B cell (primary cell): ENCODE results near the gene ZNF683. TPM values are rescaled to one million over a fixed set of nuclear protein-coding genes. Genes with fewer than 3 reads are reported as not detected.

Source experiments
- ATAC-seq: fragments of 200-7000 bp; cut with Tn5 transposase; one replicate; pipeline ENCODE4 v1.10.0; 2021; ENCODE audit warnings: low read depth, mild to moderate bottlenecking, moderate number of reproducible peaks, moderate library complexity
- CTCF ChIA-PET: fragments of 350-600 bp; sonication (Branson Sonifier 250); formaldehyde crosslinking; loops from one replicate; lab custom pipeline; 2021; ENCODE audit warnings: antibody characterized with exemption, inconsistent platforms; lab: Charles Lee
- POLR2A ChIA-PET: fragments of 350-600 bp; sonication (Branson Sonifier 250); formaldehyde crosslinking; loops from one replicate; lab custom pipeline; 2021; ENCODE audit warnings: antibody characterized with exemption; lab: Charles Lee
- DNase-seq: peaks from one replicate; pipeline ENCODE4 v3.0.0; 2013
- H2AFZ ChIP-seq: 2 replicates; pipeline ENCODE4 v1.6.1; 2012; ENCODE audit warnings: mild to moderate bottlenecking, low read depth, low read length; ENCODE audit not compliant: insufficient read depth, poor library complexity, severe bottlenecking
- H3K27ac ChIP-seq, 2 donors: 1 replicate in 1 of 2; 2 replicates in 1 of 2; pipeline ENCODE4 v1.5.1; 2012 to 2013; ENCODE audit warnings: low read length in 2 of 2, mild to moderate bottlenecking in 2 of 2, moderate library complexity in 1 of 2
- H3K27me3 ChIP-seq, 4 experiments: fragments of 200-600 bp in 1 of 4; sonication (generic) in 1 of 4; replicated peaks in 1 of 4; 1 replicate in 2 of 4; 2 replicates in 2 of 4; pipeline versions ENCODE4 v1.6.1 to v1.7.0; 2013 to 2016; ENCODE audit warnings: low read length in 3 of 4, mild to moderate bottlenecking in 2 of 4, mixed read lengths in 1 of 4, moderate library complexity in 1 of 4; ENCODE audit not compliant: insufficient read depth in 4 of 4, control insufficient read depth in 3 of 4; ENCODE audit errors: control extremely low read depth in 1 of 4
- H3K36me3 ChIP-seq, 2 experiments: replicated peaks in 1 of 2; 1 replicate in 1 of 2; 2 replicates in 1 of 2; pipeline versions ENCODE4 v1.6.1 to v1.7.1; 2013; ENCODE audit warnings: low read length in 1 of 2; ENCODE audit not compliant: insufficient read depth in 2 of 2, control insufficient read depth in 1 of 2; ENCODE audit errors: control extremely low read depth in 1 of 2, extremely low read depth in 1 of 2
- H3K4me1 ChIP-seq, 2 donors: fragments of 200-600 bp in 1 of 2; sonication (generic) in 1 of 2; 1 replicate in 1 of 2; 2 replicates in 1 of 2; pipeline versions ENCODE4 v1.5.1 to v1.6.1; 2013 to 2017; ENCODE audit warnings: low read length in 2 of 2; ENCODE audit not compliant: control insufficient read depth in 2 of 2, insufficient read depth in 2 of 2
- H3K4me2 ChIP-seq: replicated peaks from 2 replicates; pipeline ENCODE3; 2012; ENCODE audit warnings: mild to moderate bottlenecking, low read depth, low read length; ENCODE audit not compliant: poor library complexity, severe bottlenecking
- H3K4me3 ChIP-seq, 5 experiments: fragments of 200-600 bp in 1 of 5; sonication (generic) in 1 of 5; 1 replicate in 3 of 5; 2 replicates in 2 of 5; pipeline versions ENCODE4 v1.5.1 to v1.7.0; 2011 to 2016; ENCODE audit warnings: low read length in 4 of 5, mild to moderate bottlenecking in 4 of 5, low read depth in 2 of 5, control low read depth in 1 of 5, moderate library complexity in 1 of 5; ENCODE audit not compliant: insufficient read depth in 1 of 5; ENCODE audit errors: control extremely low read depth in 1 of 5, extremely low read depth in 1 of 5
- H3K79me2 ChIP-seq: fragments of 200-600 bp; sonication (generic); one replicate; pipeline ENCODE4 v1.6.0; 2016; ENCODE audit warnings: low read length; ENCODE audit not compliant: control insufficient read depth, insufficient read depth
- H3K9ac ChIP-seq: fragments of 200-600 bp; sonication (generic); 2 replicates; pipeline ENCODE4 v1.6.1; 2017; ENCODE audit warnings: mild to moderate bottlenecking, low read length, moderate library complexity
- H3K9me3 ChIP-seq, 3 donors: one replicate each; pipeline versions ENCODE4 v1.6.1 to v1.7.1; 2013; ENCODE audit warnings: low read length in 2 of 3; ENCODE audit not compliant: control insufficient read depth in 2 of 3, insufficient read depth in 1 of 3; ENCODE audit errors: control extremely low read depth in 1 of 3
- H4K20me1 ChIP-seq: 2 replicates; pipeline ENCODE4 v1.6.0; 2012; ENCODE audit warnings: mild to moderate bottlenecking, low read length; ENCODE audit not compliant: insufficient read depth, control insufficient read depth, poor library complexity, severe bottlenecking
- H3K27ac Mint-ChIP-seq: one replicate; pipeline ENCODE4 v1.8.0; 2021; ENCODE audit warnings: mixed read lengths
- H3K27me3 Mint-ChIP-seq: one replicate; pipeline ENCODE4 v1.8.0; 2021; ENCODE audit warnings: mixed read lengths
- H3K4me1 Mint-ChIP-seq: one replicate; pipeline ENCODE4 v1.8.0; 2021; ENCODE audit warnings: mixed read lengths
- H3K4me3 Mint-ChIP-seq: one replicate; pipeline ENCODE4 v1.8.0; 2021; ENCODE audit warnings: mixed read lengths
- H3K9me3 Mint-ChIP-seq: one replicate; pipeline ENCODE4 v1.8.0; 2022; ENCODE audit warnings: mixed read lengths; ENCODE audit not compliant: insufficient read depth
- CTCF ChIP-seq: fragments of 200-600 bp; IDR thresholded peaks from one replicate; pipeline ENCODE4 v1.8.0; 2022; ENCODE audit warnings: antibody characterized with exemption, mild to moderate bottlenecking
- EZH2 ChIP-seq: IDR thresholded peaks from 2 replicates; pipeline ENCODE4 v1.6.1; 2012; ENCODE audit warnings: borderline replicate concordance, low read depth, mild to moderate bottlenecking, moderate library complexity, low read length; ENCODE audit not compliant: insufficient read depth, poor library complexity, severe bottlenecking
- WGBS: methylation state at CpG from one replicate; pipeline ENCODE4 v1.1.5; 2013; ENCODE audit warnings: missing lambda C conversion rate; ENCODE audit not compliant: insufficient coverage; 5-methylcytosine and 5-hydroxymethylcytosine counted together
- intact Hi-C: fragments of 100-400 bp; cut with micrococcal nuclease; formaldehyde crosslinking; loops from one replicate; pipeline ENCODE4 v1.10.0; 2022
- polyA plus RNA-seq: library from polyadenylated mRNA; depleted of rRNA; stranded (reverse); fragments of >200 nt; gene quantifications from 2 replicates; pipeline ENCODE4 v1.2.3, GENCODE V29; 2012
- total RNA-seq, 2 donors: library from RNA; stranded (reverse); fragments of 120-200 nt in 1 of 2; gene quantifications; 1 replicate in 1 of 2; 2 replicates in 1 of 2; pipeline versions ENCODE4 v1.2.3 to v1.2.4, GENCODE V29; 2013 to 2022

Gene ZNF683
- total and polyA plus RNA-seq, 2 donors (not counting 1 experiment from before 2014, with no cell fraction given), result 0.45 to 0.67 TPM

GRCh38 chr1:26372039-26372438, 511 bp downstream of the ZNF683 start:
- H3K27me3 ChIP-seq, result no peaks in the 10 kb centered on the region
- H3K4me3 ChIP-seq, result no peak overlapping the region
- H3K4me1 Mint-ChIP-seq, result peaks cover 30% of the 10 kb centered on the region
- no peak overlapping the region for H2AFZ ChIP-seq
- no peak overlapping the region for H3K9ac ChIP-seq
- CTCF ChIA-PET, result no interaction called here
- peaks cover 9 to 36% of the 10 kb centered on the region in 2 donors for H3K4me1 ChIP-seq
- WGBS, result 100% methylated on average over 4 of the region's 5 CpGs
- H3K9me3 Mint-ChIP-seq, result peaks cover 2% of the 10 kb centered on the region
- no peak overlapping the region for H3K27ac Mint-ChIP-seq
- POLR2A ChIA-PET, result no interaction called here
- H3K79me2 ChIP-seq, result no peaks in the 10 kb centered on the region
- no peak overlapping the region for H3K4me3 Mint-ChIP-seq
- TF ChIP-seq EZH2 (no peak), CTCF (no peak)
- H4K20me1 ChIP-seq, result no peaks in the 10 kb centered on the region
- DNase-seq (no peak), ATAC-seq (no peak)
- H3K4me2 ChIP-seq, result no peak overlapping the region
- no peaks in the 10 kb centered on the region for H3K36me3 ChIP-seq
- intact Hi-C loops, result no loop called here
- H3K9me3 ChIP-seq, result peaks cover 0 to 6% (median 0%) of the 10 kb centered on the region in 3 donors
- no peak overlapping the region for H3K27ac ChIP-seq
- peaks cover 5% of the 10 kb centered on the region for H3K27me3 Mint-ChIP-seq

GRCh38 chr1:26370591-26371382, 1.8 kb downstream of the ZNF683 start:
- H3K27me3 ChIP-seq, result no peaks in the 10 kb centered on the region
- intact Hi-C loops, result no loop called here
- no peaks in the 10 kb centered on the region for H3K79me2 ChIP-seq
- no peak overlapping the region for H3K27ac ChIP-seq
- no peak overlapping the region for H3K4me2 ChIP-seq
- WGBS, result 46% methylated on average over 5 of the region's 6 CpGs
- POLR2A ChIA-PET, result interaction anchor here (0.6 kb wide), 1 partner anchor 49 kb away, joined by 3 read pairs; no protein-coding TSS in a partner anchor
- ATAC-seq (no peak), DNase-seq (no peak)
- H4K20me1 ChIP-seq, result no peaks in the 10 kb centered on the region
- Mint-ChIP-seq H3K27me3 (peaks cover 5% of the 10 kb centered on the region), H3K4me3 (no peak overlapping the region), H3K9me3 (no peaks in the 10 kb centered on the region), H3K4me1 (peaks cover 22% of the 10 kb centered on the region), H3K27ac (peak overlapping the region; percentile 7)
- H3K9me3 ChIP-seq, result peaks cover 0 to 6% (median 0%) of the 10 kb centered on the region in 3 donors
- H3K4me1 ChIP-seq, result peaks cover 9 to 36% of the 10 kb centered on the region in 2 donors
- CTCF ChIA-PET, result no interaction called here
- H3K9ac ChIP-seq, result no peak overlapping the region
- H3K36me3 ChIP-seq, result no peaks in the 10 kb centered on the region
- H3K4me3 ChIP-seq, result no peak overlapping the region
- no peak overlapping the region for H2AFZ ChIP-seq
- no peak for TF ChIP-seq EZH2
- TF ChIP-seq CTCF, result no peak
